Spleen (tissue), 11 donors: ENCODE results near the gene CORIN. TPM values are rescaled to one million over a fixed set of nuclear protein-coding genes. Genes with fewer than 3 reads are reported as not detected.

Source experiments
- DNase-seq: peaks from one replicate; pipeline ENCODE4 v3.0.0-alpha.2; 2020
- H3K27ac ChIP-seq, 8 donors: fragments of 200-600 bp; sonication (generic) in 7 of 8; 1 replicate in 4 of 8; 2 replicates in 4 of 8; pipeline versions ENCODE4 v1.5.0 to v1.8.0; 2016 to 2021; ENCODE audit warnings: inconsistent platforms in 4 of 8, mild to moderate bottlenecking in 4 of 8, moderate library complexity in 1 of 8
- H3K27me3 ChIP-seq, 7 donors: fragments of 200-600 bp; sonication (generic) in 6 of 7; replicated peaks in 1 of 7; 1 replicate in 4 of 7; 2 replicates in 3 of 7; pipeline versions ENCODE4 v1.5.0 to v1.8.0; 2016 to 2021; ENCODE audit warnings: inconsistent platforms in 3 of 7, mild to moderate bottlenecking in 1 of 7
- H3K36me3 ChIP-seq, 6 donors: fragments of 200-600 bp; sonication (generic) in 5 of 6; 1 replicate in 4 of 6; 2 replicates in 2 of 6; pipeline versions ENCODE4 v1.5.0 to v1.8.0; 2016 to 2021; ENCODE audit warnings: inconsistent platforms in 2 of 6
- H3K4me1 ChIP-seq, 6 donors: fragments of 200-600 bp; sonication (generic) in 5 of 6; 1 replicate in 3 of 6; 2 replicates in 3 of 6; pipeline versions ENCODE4 v1.5.0 to v1.8.0; 2016 to 2021; ENCODE audit warnings: inconsistent platforms in 3 of 6
- H3K4me3 ChIP-seq, 8 donors: fragments of 200-600 bp; sonication (generic) in 7 of 8; 1 replicate in 4 of 8; 2 replicates in 4 of 8; pipeline versions ENCODE4 v1.5.0 to v1.8.0; 2016 to 2021; ENCODE audit warnings: inconsistent platforms in 4 of 8, mild to moderate bottlenecking in 4 of 8, moderate library complexity in 2 of 8
- H3K9me3 ChIP-seq, 8 donors: fragments of 200-600 bp; sonication (generic) in 7 of 8; 1 replicate in 4 of 8; 2 replicates in 4 of 8; pipeline versions ENCODE4 v1.5.0 to v1.8.0; 2016 to 2021; ENCODE audit warnings: inconsistent platforms in 4 of 8
- POLR2A ChIP-seq, 3 donors: fragments of 450-650 bp; IDR thresholded peaks; one replicate each; pipeline ENCODE4 v1.5.1; 2017; ENCODE audit warnings: antibody characterized with exemption in 3 of 3, mild to moderate bottlenecking in 1 of 3
- POLR2AphosphoS5 ChIP-seq, 3 donors: sonication (generic); formaldehyde crosslinking; IDR thresholded peaks; one replicate each; pipeline ENCODE4 v1.5.1; 2017; ENCODE audit warnings: antibody characterized with exemption in 3 of 3
- WGBS, 5 donors: extraction: QIAGEN DNeasy Blood & Tissue Kit in 3 of 5; methylation state at CpG; one replicate each; pipeline versions ENCODE4 v1.1.5 to v1.1.7; 2013 to 2018; 5-methylcytosine and 5-hydroxymethylcytosine counted together
- intact Hi-C: fragments of 100-400 bp; cut with DNase I; formaldehyde crosslinking; loops from one replicate; pipeline ENCODE4 v1.15.0; 2023; ENCODE audit warnings: low total_unique reads
- polyA plus RNA-seq, 3 donors: library from polyadenylated mRNA; stranded (reverse); fragments of 200-250 nt; gene quantifications; one replicate each; pipeline ENCODE4 v1.2.1, GENCODE V29; 2013
- total RNA-seq, 7 donors: library from RNA; depleted of rRNA in 3 of 7; stranded (reverse); fragments of >200 nt in 3 of 7; fragmentation: NEBNext Ultra II Directional in 4 of 7; extraction: Animal tissue kit (Norgen Biotek cat#: 25700) in 4 of 7; gene quantifications; one replicate each; pipeline versions ENCODE4 v1.1.0 to v1.2.1, GENCODE V29; 2016 to 2021
- TF ChIP-seq, protein P1 (sequence below), 11 experiments: fragments of 200-600 bp in 7 of 11; fragments of 450-650 bp in 4 of 11; sonication (generic) in 4 of 11; IDR thresholded peaks in 8 of 11; conservative IDR thresholded peaks in 3 of 11; 1 replicate in 7 of 11; 2 replicates in 4 of 11; pipeline versions ENCODE4 v1.4.0 to v1.8.0; 2016 to 2021; ENCODE audit warnings: antibody characterized with exemption in 11 of 11, inconsistent platforms in 4 of 11, mild to moderate bottlenecking in 1 of 11
- donor health status: healthy with polysubstance abuse.
- donor health status: DM: no; HTN: no; CAD: no; lungs with moderate emphysema.
- donor health status: DM: no; HTN: no; CAD: no.
- donor health status: Bipolar disorder and iron deficiency.
- donor health status: healthy.
- donor health status: DM: no; HTN: no; CAD: no.
- donor health status: DM: yes; HTN: yes; CAD: no.

The CORIN gene
- total and polyA plus RNA-seq, 10 donors, result 0.23 to 12.3 (median 0.85) TPM

DNA sequence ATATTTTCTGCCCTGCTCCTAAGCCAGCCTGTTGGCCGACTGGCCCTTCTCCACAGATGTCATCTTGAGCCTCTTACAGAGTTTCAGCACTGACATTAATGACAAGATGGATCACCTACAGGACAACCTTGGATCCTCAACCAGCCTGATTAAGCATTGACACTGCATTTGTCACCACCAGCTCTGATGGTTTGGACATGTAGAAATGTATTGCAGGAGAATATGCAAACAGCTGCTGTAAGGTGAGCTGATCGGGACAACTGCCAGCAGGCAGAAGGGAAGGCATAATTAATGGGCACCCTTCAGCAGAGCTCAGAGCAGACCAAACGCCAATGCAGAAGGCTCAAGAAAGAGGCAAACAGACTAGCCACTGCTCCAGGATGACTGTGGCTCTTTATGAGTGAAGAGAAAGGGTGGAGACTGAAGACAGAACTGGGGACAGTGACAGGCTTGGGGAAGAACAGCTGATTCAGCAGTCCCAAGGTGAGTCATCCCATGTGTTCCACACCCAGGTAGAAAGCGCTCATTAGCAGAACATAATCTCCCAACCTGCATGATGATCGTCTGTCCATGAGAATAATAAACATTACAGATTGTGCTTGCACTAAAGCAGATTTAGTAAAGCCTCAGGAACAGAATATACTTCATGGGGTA is 6.7 kb downstream of the CORIN start:
- no peak overlapping the region for H3K4me3 ChIP-seq
- no peak overlapping the region for H3K27ac ChIP-seq
- no peak for DNase-seq
- peaks cover 0 to 9% (median 0%) of the 10 kb centered on the region in 8 donors for H3K9me3 ChIP-seq
- no peaks in the 10 kb centered on the region for H3K36me3 ChIP-seq
- H3K4me1 ChIP-seq, result peaks cover 6 to 12% (median 9%) of the 10 kb centered on the region in 6 donors
- TF ChIP-seq, protein P1, sequence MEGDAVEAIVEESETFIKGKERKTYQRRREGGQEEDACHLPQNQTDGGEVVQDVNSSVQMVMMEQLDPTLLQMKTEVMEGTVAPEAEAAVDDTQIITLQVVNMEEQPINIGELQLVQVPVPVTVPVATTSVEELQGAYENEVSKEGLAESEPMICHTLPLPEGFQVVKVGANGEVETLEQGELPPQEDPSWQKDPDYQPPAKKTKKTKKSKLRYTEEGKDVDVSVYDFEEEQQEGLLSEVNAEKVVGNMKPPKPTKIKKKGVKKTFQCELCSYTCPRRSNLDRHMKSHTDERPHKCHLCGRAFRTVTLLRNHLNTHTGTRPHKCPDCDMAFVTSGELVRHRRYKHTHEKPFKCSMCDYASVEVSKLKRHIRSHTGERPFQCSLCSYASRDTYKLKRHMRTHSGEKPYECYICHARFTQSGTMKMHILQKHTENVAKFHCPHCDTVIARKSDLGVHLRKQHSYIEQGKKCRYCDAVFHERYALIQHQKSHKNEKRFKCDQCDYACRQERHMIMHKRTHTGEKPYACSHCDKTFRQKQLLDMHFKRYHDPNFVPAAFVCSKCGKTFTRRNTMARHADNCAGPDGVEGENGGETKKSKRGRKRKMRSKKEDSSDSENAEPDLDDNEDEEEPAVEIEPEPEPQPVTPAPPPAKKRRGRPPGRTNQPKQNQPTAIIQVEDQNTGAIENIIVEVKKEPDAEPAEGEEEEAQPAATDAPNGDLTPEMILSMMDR (IDR thresholded peaks at IDR 0.05 in 8 of 11, conservative IDR thresholded peaks at IDR 0.05 in 3 of 11), result no peak
- no peak for TF ChIP-seq POLR2A (IDR thresholded peaks at IDR 0.05)
- TF ChIP-seq POLR2AphosphoS5 (IDR thresholded peaks at IDR 0.05), result no peak
- 64 to 92% (median 83%) methylated on average over 5 of the region's 5 CpGs for WGBS, 5 donors
- intact Hi-C loops, result no loop called here
- H3K27me3 ChIP-seq, result peaks cover 0 to 35% (median 0%) of the 10 kb centered on the region in 7 donors

DNA sequence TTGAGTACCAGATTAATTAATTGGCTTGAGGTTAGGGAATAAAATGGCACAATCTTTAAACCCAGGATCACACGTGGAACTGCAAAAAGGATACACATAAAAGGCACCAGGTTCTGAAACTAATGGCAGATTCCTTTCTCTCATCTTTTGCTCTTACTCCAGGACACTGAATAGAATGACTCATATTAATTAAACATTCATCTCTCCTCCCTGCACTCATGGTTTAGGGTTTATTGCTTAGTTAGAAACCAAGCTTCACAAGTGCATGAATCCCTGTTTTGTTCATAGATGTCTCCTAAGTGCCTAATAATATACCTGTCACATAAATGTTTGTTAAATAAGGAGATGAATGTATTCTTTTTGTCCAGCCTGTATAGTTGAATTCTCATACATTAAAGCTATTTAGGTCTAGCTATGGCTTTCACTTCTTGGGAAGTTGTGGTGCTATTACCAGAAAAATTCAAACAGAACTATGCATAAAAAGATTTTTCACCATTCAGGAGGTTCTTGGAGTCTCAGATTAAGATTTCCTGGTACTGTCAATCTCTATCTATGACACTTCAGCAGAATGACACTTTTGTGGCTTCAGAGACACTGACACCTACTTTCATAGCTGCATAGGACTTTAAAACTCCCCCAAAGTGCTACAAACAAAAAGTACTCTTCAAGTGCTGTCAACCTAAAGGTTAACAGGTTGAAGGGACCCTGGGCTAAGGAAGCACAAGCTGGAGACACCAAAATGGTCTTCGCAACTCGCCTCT is 7.4 kb downstream of the CORIN start:
- Histone ChIP-seq H3K27ac (no peak overlapping the region), H3K4me1 (peaks cover 0 to 5% (median 2%) of the 10 kb centered on the region in 6 donors), H3K9me3 (peaks cover 0 to 9% (median 0%) of the 10 kb centered on the region in 8 donors), H3K36me3 (no peaks in the 10 kb centered on the region), H3K4me3 (no peak overlapping the region), H3K27me3 (peaks cover 0 to 28% (median 0%) of the 10 kb centered on the region in 7 donors)
- TF ChIP-seq, protein P1 (IDR thresholded peaks at IDR 0.05 in 8 of 11, conservative IDR thresholded peaks at IDR 0.05 in 3 of 11), result no peak
- TF ChIP-seq POLR2AphosphoS5 (IDR thresholded peaks at IDR 0.05) (no peak), POLR2A (IDR thresholded peaks at IDR 0.05) (no peak)
- DNase-seq, result no peak
- intact Hi-C loops, result no loop called here
- WGBS, 5 donors, result 85 to 93% (median 89%) methylated on average over 3 of the region's 3 CpGs

- peaks cover 0 to 18% (median 0%) of the 10 kb centered on the region in 7 donors for H3K27me3 ChIP-seq
- H3K4me1 ChIP-seq, result no peaks in the 10 kb centered on the region
- peaks cover 0 to 9% (median 0%) of the 10 kb centered on the region in 8 donors for H3K9me3 ChIP-seq
- intact Hi-C loops, result no loop called here
- TF ChIP-seq, protein P1 (IDR thresholded peaks at IDR 0.05 in 8 of 11, conservative IDR thresholded peaks at IDR 0.05 in 3 of 11), result no peak
- TF ChIP-seq POLR2A (IDR thresholded peaks at IDR 0.05) (no peak), POLR2AphosphoS5 (IDR thresholded peaks at IDR 0.05) (no peak)
- H3K27ac ChIP-seq, result no peak overlapping the region
- no peak overlapping the region for H3K4me3 ChIP-seq
- H3K36me3 ChIP-seq, result no peaks in the 10 kb centered on the region
- no peak for DNase-seq
Measured at GRCh38 chr4:47829438-47829837, 8.4 kb downstream of the CORIN start.
